Measurements from ENCODE around the gene OTOA. TPM values are rescaled to one million over a fixed set of nuclear protein-coding genes. Genes with fewer than 3 reads are reported as not detected.

OTOA gene
- total and polyA plus RNA-seq, 2 of the 13 experiments (the other 11 are each of a cell fraction or from before 2014, with no cell fraction given) = 0.05 to 0.15 TPM

GRCh38 chr16:21638573-21638975, 25.2 kb upstream of the OTOA start (continued):
- TF ChIP-seq POGZ (CRISPR knock-in tag; IDR thresholded peaks at IDR 0.05) = peak; percentile 57; the same call in 1 of the 2 replicates
- no peak; the same call in 1 of the 2 replicates for TF ChIP-seq HOXD1 (CRISPR knock-in tag; IDR thresholded peaks at IDR 0.05)
- 0 out of 2 replicates have a peak, but pooled peaks have one; percentile 47 for TF ChIP-seq TFE3 (CRISPR knock-in tag; IDR thresholded peaks at IDR 0.05)
- TF ChIP-seq MIXL1 (CRISPR knock-in tag; IDR thresholded peaks at IDR 0.05) = peak; percentile 80; the same call in 1 of the 2 replicates
- TF ChIP-seq FOXO1 (CRISPR knock-in tag; IDR thresholded peaks at IDR 0.05) = peak; percentile 42; the same call in 1 of the 2 replicates
- no peak for TF ChIP-seq ZNF766 (CRISPR knock-in tag; IDR thresholded peaks at IDR 0.05; ENCODE audit: borderline replicate concordance)
- no peak for TF ChIP-seq ZNF512B (CRISPR knock-in tag; IDR thresholded peaks at IDR 0.05; ENCODE audit: borderline replicate concordance)
- TF ChIP-seq STAT5B (CRISPR knock-in tag; IDR thresholded peaks at IDR 0.05) = no peak
- peak; percentile 93 for TF ChIP-seq ARID5B (CRISPR knock-in tag; IDR thresholded peaks at IDR 0.05)
- TF ChIP-seq ESRRA (CRISPR knock-in tag; IDR thresholded peaks at IDR 0.05; ENCODE audit: low read depth) = no peak
- peak; percentile 72; the same call in 1 of the 2 replicates for TF ChIP-seq MBD4 (IDR thresholded peaks at IDR 0.05; ENCODE audit: borderline replicate concordance, low read length)
- TF ChIP-seq ZSCAN9 (CRISPR knock-in tag; IDR thresholded peaks at IDR 0.05; ENCODE audit: borderline replicate concordance) = peak; percentile 49; the same call in 1 of the 2 replicates
- peak; percentile 89 for TF ChIP-seq ONECUT2 (CRISPR knock-in tag; IDR thresholded peaks at IDR 0.05)
- TF ChIP-seq KLF13 (CRISPR knock-in tag; IDR thresholded peaks at IDR 0.05) = no peak
- TF ChIP-seq ZNF317 (CRISPR knock-in tag; IDR thresholded peaks at IDR 0.05) = 0 out of 2 replicates have a peak, but pooled peaks have one; percentile 13
- peak; percentile 44 for TF ChIP-seq HNF4A (CRISPR knock-in tag; IDR thresholded peaks at IDR 0.05)
- TF ChIP-seq STAG1 (CRISPR knock-in tag; IDR thresholded peaks at IDR 0.05) = 0 out of 2 replicates have a peak, but pooled peaks have one; percentile 1
- no peak for TF ChIP-seq PCBP2 (optimal IDR thresholded peaks at IDR 0.05; ENCODE audit: low read depth, low read length, poor library complexity, severe bottlenecking)
- peak; percentile 81 for TF ChIP-seq GATAD2A (CRISPR knock-in tag; IDR thresholded peaks at IDR 0.05)
- TF ChIP-seq TMF1 (CRISPR knock-in tag; IDR thresholded peaks at IDR 0.05; ENCODE audit: low read depth) = no peak
- TF ChIP-seq MEF2D (CRISPR knock-in tag; IDR thresholded peaks at IDR 0.05) = no peak
- TF ChIP-seq GABPA (IDR thresholded peaks at IDR 0.05; ENCODE audit: low read depth, low read length) = no peak
- peak; percentile 55; the same call in 1 of the 2 replicates for TF ChIP-seq GABPA (CRISPR knock-in tag; IDR thresholded peaks at IDR 0.05; ENCODE audit: low read depth)
- peak; percentile 64; the same call in 1 of the 2 replicates for TF ChIP-seq NFKBIZ (CRISPR knock-in tag; IDR thresholded peaks at IDR 0.05)
- peak; percentile 87 for TF ChIP-seq NR2F6 (IDR thresholded peaks at IDR 0.05)
- TF ChIP-seq NR2F6 (CRISPR knock-in tag; IDR thresholded peaks at IDR 0.05) = peak; percentile 75; the same call in 1 of the 2 replicates
- peak; percentile 17; the same call in 1 of the 2 replicates for TF ChIP-seq SRF (IDR thresholded peaks at IDR 0.05; ENCODE audit: low read depth, low read length)
